GM12878 (cell line): Measurements from ENCODE around the gene ZNF618.

Experiments used
- ATF7 ChIP-seq: fragments of 450-650 bp; IDR thresholded peaks from 2 replicates; pipeline ENCODE4 v1.6.1; 2016; ENCODE audit warnings: low read depth, mild to moderate bottlenecking
- ESRRA ChIP-seq: IDR thresholded peaks from 2 replicates; pipeline ENCODE4 v1.6.1; 2012; ENCODE audit warnings: mild to moderate bottlenecking, low read length, improper control_type of control experiment
- TF ChIP-seq, protein P1 (sequence below): fragments of 450-650 bp; IDR thresholded peaks from 2 replicates; pipeline ENCODE4 v1.6.1; 2014; ENCODE audit warnings: mild to moderate bottlenecking

GRCh38 chr9:114098936-114099668 lies 223.0 kb downstream of the ZNF618 start, which contains the start of gene KIF12:
- TF ChIP-seq, protein P1, sequence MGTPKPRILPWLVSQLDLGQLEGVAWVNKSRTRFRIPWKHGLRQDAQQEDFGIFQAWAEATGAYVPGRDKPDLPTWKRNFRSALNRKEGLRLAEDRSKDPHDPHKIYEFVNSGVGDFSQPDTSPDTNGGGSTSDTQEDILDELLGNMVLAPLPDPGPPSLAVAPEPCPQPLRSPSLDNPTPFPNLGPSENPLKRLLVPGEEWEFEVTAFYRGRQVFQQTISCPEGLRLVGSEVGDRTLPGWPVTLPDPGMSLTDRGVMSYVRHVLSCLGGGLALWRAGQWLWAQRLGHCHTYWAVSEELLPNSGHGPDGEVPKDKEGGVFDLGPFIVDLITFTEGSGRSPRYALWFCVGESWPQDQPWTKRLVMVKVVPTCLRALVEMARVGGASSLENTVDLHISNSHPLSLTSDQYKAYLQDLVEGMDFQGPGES: no peak
- no peak for TF ChIP-seq ESRRA
- no peak for TF ChIP-seq ATF7
